Tibial nerve (tissue), 4 donors: ENCODE results near the gene SNX30. TPM values are rescaled to one million over a fixed set of nuclear protein-coding genes. Genes with fewer than 3 reads are reported as not detected.

Source experiments
- DNase-seq, 2 donors: peaks; one replicate each; pipeline ENCODE4 v3.0.0-alpha.2; 2019; ENCODE audit warnings: low spot score in 2 of 2
- H3K27ac ChIP-seq, 4 donors: fragments of 200-600 bp; sonication (generic) in 3 of 4; one replicate each; pipeline ENCODE4 v1.5.1; 2017 to 2019; ENCODE audit warnings: mild to moderate bottlenecking in 1 of 4
- H3K27me3 ChIP-seq, 2 donors: fragments of 200-600 bp; sonication (generic) in 1 of 2; one replicate each; pipeline versions ENCODE4 v1.5.1 to v1.6.0; 2017 to 2019
- H3K36me3 ChIP-seq, 3 donors: fragments of 200-600 bp; sonication (generic); one replicate each; pipeline ENCODE4 v1.5.1; 2018 to 2019
- H3K4me1 ChIP-seq, 4 donors: fragments of 200-600 bp; sonication (generic) in 3 of 4; one replicate each; pipeline ENCODE4 v1.5.1; 2017 to 2019
- H3K4me3 ChIP-seq, 4 donors: fragments of 200-600 bp; sonication (generic) in 3 of 4; one replicate each; pipeline ENCODE4 v1.5.1; 2017 to 2019; ENCODE audit warnings: mild to moderate bottlenecking in 1 of 4, moderate library complexity in 1 of 4
- H3K9me3 ChIP-seq, 4 donors: fragments of 200-600 bp; sonication (generic) in 3 of 4; one replicate each; pipeline ENCODE4 v1.5.1; 2017 to 2019
- EP300 ChIP-seq, 2 donors: sonication (generic); formaldehyde crosslinking; IDR thresholded peaks; one replicate each; pipeline ENCODE4 v1.6.1; 2017; ENCODE audit warnings: antibody characterized with exemption in 2 of 2, mild to moderate bottlenecking in 1 of 2
- POLR2A ChIP-seq, 2 donors: fragments of 450-650 bp; IDR thresholded peaks; one replicate each; pipeline ENCODE4 v1.6.1; 2017; ENCODE audit warnings: antibody characterized with exemption in 2 of 2, mild to moderate bottlenecking in 2 of 2, moderate library complexity in 2 of 2
- WGBS, 2 donors: methylation state at CpG; one replicate each; pipeline ENCODE4 v1.1.5; 2018; 5-methylcytosine and 5-hydroxymethylcytosine counted together
- total RNA-seq, 4 donors: library from RNA; depleted of rRNA; stranded (reverse); fragments of >200 nt; gene quantifications; one replicate each; pipeline ENCODE4 v1.1.0, GENCODE V29; 2016
- TF ChIP-seq, protein P1 (sequence below), 5 experiments: fragments of 200-600 bp in 3 of 5; fragments of 450-650 bp in 2 of 5; sonication (generic) in 3 of 5; IDR thresholded peaks; one replicate each; pipeline ENCODE4 v1.5.1; 2016 to 2019; ENCODE audit warnings: antibody characterized with exemption in 5 of 5, mild to moderate bottlenecking in 3 of 5, moderate library complexity in 2 of 5

The SNX30 gene
- total RNA-seq, 4 donors from 2014 or later = 14.9 to 25.3 (median 17.0) TPM

DNA sequence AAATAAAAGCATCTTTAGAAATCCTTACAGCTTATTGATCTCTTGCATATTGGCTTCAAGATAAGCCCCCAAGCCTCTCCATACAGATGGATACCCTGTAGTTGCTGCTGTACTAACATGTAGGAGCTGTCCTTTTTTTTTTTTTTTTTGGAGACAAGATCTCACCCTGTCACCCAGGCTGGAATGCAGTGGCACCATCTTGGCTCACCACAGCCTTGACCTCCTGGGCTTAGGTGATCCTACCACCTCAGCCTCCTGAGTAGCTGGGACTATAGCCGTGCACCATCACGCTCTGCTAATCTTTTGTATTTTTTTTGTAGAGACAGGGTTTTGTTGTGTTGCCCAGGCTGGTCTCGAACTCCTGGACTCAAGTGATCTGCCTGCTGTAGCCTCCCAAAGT is 35.4 kb downstream of the SNX30 start:
- 96 to 98% methylated on average over 3 of the region's 3 CpGs for WGBS, 2 donors

DNA sequence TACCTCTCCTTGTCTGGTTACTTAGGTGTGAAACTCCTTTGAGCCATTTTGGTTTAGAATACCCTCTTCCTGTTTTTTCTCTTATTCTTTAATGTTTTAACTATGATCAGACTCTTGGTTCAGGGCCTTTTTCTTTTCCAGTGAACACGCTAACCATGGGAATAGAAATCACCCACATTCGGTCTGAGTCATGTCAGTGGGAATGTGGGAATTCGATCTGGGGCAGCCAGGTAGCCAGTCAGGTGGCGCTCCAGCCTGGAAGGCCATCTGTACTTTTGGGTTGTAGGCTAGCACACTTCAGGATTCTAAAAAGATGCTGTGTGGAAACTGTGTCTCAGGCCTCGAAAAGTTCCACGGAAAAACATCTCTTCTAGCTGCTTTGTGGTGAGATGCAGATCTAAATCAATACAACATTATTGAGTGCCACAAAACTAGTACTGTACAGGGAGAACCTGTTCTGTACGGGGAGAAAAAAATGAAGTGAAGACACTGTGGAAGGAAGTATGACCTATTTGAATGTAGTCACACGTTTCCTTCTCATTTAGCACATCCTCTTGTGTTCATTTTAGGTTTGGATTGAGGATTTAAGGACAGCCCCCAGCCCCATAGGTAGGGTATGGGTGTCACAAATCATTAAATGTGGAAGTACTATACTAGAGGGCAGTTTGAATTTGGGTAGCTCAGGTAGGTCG is 36.4 kb downstream of the SNX30 start:
- TF ChIP-seq, protein P1, sequence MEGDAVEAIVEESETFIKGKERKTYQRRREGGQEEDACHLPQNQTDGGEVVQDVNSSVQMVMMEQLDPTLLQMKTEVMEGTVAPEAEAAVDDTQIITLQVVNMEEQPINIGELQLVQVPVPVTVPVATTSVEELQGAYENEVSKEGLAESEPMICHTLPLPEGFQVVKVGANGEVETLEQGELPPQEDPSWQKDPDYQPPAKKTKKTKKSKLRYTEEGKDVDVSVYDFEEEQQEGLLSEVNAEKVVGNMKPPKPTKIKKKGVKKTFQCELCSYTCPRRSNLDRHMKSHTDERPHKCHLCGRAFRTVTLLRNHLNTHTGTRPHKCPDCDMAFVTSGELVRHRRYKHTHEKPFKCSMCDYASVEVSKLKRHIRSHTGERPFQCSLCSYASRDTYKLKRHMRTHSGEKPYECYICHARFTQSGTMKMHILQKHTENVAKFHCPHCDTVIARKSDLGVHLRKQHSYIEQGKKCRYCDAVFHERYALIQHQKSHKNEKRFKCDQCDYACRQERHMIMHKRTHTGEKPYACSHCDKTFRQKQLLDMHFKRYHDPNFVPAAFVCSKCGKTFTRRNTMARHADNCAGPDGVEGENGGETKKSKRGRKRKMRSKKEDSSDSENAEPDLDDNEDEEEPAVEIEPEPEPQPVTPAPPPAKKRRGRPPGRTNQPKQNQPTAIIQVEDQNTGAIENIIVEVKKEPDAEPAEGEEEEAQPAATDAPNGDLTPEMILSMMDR (IDR thresholded peaks at IDR 0.05) = no peak
- no peak for TF ChIP-seq EP300 (IDR thresholded peaks at IDR 0.05)
- no peak for TF ChIP-seq POLR2A (IDR thresholded peaks at IDR 0.05)
- no peak for DNase-seq
- Histone ChIP-seq H3K4me3 (no peak overlapping the region), H3K27ac (no peak overlapping the region), H3K4me1 (peaks cover 0 to 31% (median 0%) of the 10 kb centered on the region in 4 donors), H3K27me3 (no peaks in the 10 kb centered on the region), H3K9me3 (no peaks in the 10 kb centered on the region), H3K36me3 (no peaks in the 10 kb centered on the region)
- WGBS, 2 donors = 78 to 82% methylated on average over 9 of the region's 9 CpGs

More for the DNA sequence above, 35.4 kb downstream of the SNX30 start:
- no peaks in the 10 kb centered on the region for H3K9me3 ChIP-seq
- H3K4me1 ChIP-seq = peaks cover 0 to 34% (median 0%) of the 10 kb centered on the region in 4 donors
- no peaks in the 10 kb centered on the region for H3K27me3 ChIP-seq
- DNase-seq = no peak
- H3K4me3 ChIP-seq = no peak overlapping the region
- no peaks in the 10 kb centered on the region for H3K36me3 ChIP-seq
- TF ChIP-seq, protein P1 (IDR thresholded peaks at IDR 0.05) = no peak
- no peak for TF ChIP-seq POLR2A (IDR thresholded peaks at IDR 0.05)
- TF ChIP-seq EP300 (IDR thresholded peaks at IDR 0.05) = no peak
- H3K27ac ChIP-seq = no peak overlapping the region

DNA sequence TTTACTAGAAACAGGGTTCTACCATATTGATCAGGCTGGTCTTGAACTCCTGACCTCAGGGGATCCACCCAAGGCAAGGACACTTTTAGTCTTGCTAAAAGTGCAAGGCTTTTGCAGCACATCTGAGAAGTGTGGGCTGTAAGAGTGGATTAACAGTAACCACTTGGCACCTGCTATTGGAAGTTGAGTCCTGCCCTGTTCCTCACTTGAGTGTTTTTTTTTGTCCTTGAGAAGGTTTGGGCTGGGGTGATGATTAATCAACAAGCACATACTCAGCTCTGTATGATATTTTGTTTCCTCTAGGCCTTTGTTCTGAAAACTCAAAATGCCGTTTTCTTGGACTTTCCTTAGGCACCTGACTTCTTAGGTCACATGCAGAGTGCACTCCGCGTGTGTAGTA is 37.4 kb downstream of the SNX30 start:
- TF ChIP-seq POLR2A (IDR thresholded peaks at IDR 0.05) (no peak), EP300 (IDR thresholded peaks at IDR 0.05) (no peak)
- TF ChIP-seq, protein P1 (IDR thresholded peaks at IDR 0.05) = no peak
- 94 to 99% methylated on average over 3 of the region's 3 CpGs for WGBS, 2 donors
- Histone ChIP-seq H3K27ac (no peak overlapping the region), H3K9me3 (no peaks in the 10 kb centered on the region), H3K27me3 (no peaks in the 10 kb centered on the region), H3K36me3 (no peaks in the 10 kb centered on the region), H3K4me3 (no peak overlapping the region), H3K4me1 (peaks cover 0 to 27% (median under 1%) of the 10 kb centered on the region in 4 donors)
- DNase-seq = no peak

DNA sequence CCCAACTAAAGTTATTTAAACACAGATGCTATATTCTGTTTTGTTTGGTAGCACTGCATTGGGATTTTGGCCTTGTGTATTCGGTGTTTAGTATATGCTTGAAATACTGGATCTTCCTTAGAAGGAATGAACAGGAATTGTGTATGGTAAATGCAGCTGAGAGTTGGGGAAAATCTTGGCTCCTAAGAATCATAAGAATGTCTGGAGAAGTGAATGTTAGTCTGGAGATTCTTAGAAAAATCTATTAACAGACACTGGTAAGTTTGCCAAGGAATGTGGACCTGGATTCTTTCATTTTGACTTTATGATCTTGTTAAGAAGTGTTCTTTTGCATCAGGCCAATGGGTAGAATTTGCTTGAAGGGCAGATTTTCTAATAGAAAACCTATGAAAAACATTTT is 38.9 kb downstream of the SNX30 start:
- TF ChIP-seq, protein P1 (IDR thresholded peaks at IDR 0.05) = no peak
- TF ChIP-seq EP300 (IDR thresholded peaks at IDR 0.05) (no peak), POLR2A (IDR thresholded peaks at IDR 0.05) (no peak)
- no peak overlapping the region for H3K27ac ChIP-seq
- H3K4me1 ChIP-seq = peaks cover 0 to 25% (median 2%) of the 10 kb centered on the region in 4 donors
- no peak overlapping the region for H3K4me3 ChIP-seq
- 64 to 71% methylated on average over 1 of the region's 1 CpG for WGBS, 2 donors
- H3K36me3 ChIP-seq = no peaks in the 10 kb centered on the region
- H3K9me3 ChIP-seq = no peaks in the 10 kb centered on the region
- DNase-seq = no peak
- no peaks in the 10 kb centered on the region for H3K27me3 ChIP-seq

DNA sequence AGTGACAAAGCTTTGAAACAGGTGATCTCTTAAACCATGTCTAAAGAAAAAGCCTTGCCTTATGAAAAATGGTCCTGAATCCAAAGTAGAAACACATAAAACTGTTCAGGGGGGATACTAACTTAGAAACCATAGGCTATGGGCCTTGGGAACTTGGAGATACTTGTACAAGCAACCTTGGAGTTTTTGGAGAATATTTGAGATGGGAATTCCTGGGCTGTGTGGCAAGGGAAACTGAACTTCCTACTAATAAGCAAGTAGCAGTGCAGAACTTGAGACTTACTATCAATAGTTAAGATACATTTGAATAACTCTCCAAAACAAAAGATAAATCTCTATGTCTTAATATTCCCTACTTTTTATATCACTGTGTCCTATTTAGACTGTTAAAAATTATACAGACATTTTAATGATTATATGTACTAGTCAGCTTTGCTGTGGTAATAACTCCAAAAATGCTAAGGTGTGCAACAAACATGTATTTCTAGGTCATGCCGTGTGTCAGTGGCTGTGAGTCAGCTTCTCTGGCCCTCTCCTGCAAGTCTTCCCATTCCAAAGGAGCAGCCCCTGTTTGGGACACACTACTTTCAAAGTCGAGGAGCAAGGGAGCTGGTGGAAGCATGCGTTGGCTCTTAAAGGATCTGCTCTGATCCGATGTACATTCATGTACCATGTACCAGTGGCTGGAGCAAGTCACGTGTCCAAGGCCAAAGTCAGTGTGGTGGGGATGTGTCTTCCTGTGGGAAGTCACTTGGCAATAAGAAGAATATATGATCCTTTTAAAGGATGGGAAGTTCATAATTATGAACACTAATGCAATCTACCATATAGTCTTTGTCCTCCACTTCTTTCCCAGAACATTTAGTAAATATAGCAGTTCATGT is 39.6 kb downstream of the SNX30 start:
- no peaks in the 10 kb centered on the region for H3K27me3 ChIP-seq
- no peak for TF ChIP-seq POLR2A (IDR thresholded peaks at IDR 0.05)
- TF ChIP-seq EP300 (IDR thresholded peaks at IDR 0.05) = no peak
- TF ChIP-seq, protein P1 (IDR thresholded peaks at IDR 0.05) = no peak
- peaks cover 0 to 21% (median 2%) of the 10 kb centered on the region in 4 donors for H3K4me1 ChIP-seq
- no peaks in the 10 kb centered on the region for H3K9me3 ChIP-seq
- WGBS, 2 donors = 77 to 79% methylated on average over 5 of the region's 5 CpGs
- H3K36me3 ChIP-seq = no peaks in the 10 kb centered on the region
- H3K4me3 ChIP-seq = no peak overlapping the region
- H3K27ac ChIP-seq = no peak overlapping the region
- DNase-seq = no peak
